HEK293T (cell line): ENCODE data around the gene CHMP3.

Experiments
- BHLHE40 ChIP-seq: fragments of 450-650 bp; IDR thresholded peaks from 2 replicates; pipeline ENCODE4 v1.6.1; 2016; ENCODE audit warnings: mild to moderate bottlenecking, moderate library complexity, borderline replicate concordance
- ELF4 ChIP-seq: fragments of 450-650 bp; IDR thresholded peaks from 2 replicates; pipeline ENCODE4 v1.6.1; 2017; ENCODE audit warnings: antibody characterized with exemption
- FOXK2 ChIP-seq: fragments of 450-650 bp; IDR thresholded peaks from 2 replicates; pipeline ENCODE4 v1.6.1; 2016; ENCODE audit warnings: mild to moderate bottlenecking
- HDGF ChIP-seq: fragments of 450-650 bp; IDR thresholded peaks from 2 replicates; pipeline ENCODE4 v1.6.1; 2017; ENCODE audit warnings: antibody characterized with exemption, borderline replicate concordance
- NFRKB ChIP-seq: fragments of 450-650 bp; IDR thresholded peaks from 2 replicates; pipeline ENCODE4 v1.6.1; 2016; ENCODE audit warnings: mild to moderate bottlenecking, moderate library complexity
- TARDBP ChIP-seq: fragments of 450-650 bp; IDR thresholded peaks from 2 replicates; pipeline ENCODE4 v1.6.1; 2016

DNA sequence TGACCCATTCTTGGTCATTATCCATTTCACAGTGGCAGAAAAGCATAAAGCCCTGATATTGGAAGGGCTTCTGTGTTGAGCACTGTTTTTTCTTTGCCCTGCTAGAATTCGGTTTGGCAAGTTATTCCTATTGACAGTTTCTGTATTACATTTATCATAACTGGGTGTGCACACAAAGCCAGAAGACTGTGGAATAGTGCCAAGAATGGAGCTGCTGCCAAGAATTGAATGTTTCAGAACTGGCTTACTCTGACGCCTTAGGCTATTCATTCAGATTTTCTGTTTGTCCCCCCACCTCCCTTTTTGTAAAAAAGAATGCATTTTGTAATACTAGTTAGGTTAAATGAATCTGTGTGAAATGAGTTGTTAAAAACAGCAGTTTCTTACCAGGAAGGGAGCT, 109.4 kb downstream of the CHMP3 start:
- TF ChIP-seq HDGF (no peak), NFRKB (no peak), ELF4 (no peak), BHLHE40 (no peak), TARDBP (no peak), FOXK2 (no peak)
